PC-9 (cell line): ENCODE measurements around the gene BCL11A. TPM values are rescaled to one million over a fixed set of nuclear protein-coding genes. Genes with fewer than 3 reads are reported as not detected.

Source experiments
- BruUV-seq: library from RNA; stranded (reverse); fragments of 400-500 nt; replicated peaks from 2 replicates; lab custom pipeline; 2021; lab: Mats Ljungman, UMichigan
- CTCF ChIA-PET: fragments of 300-600 bp; sonication (Branson Sonifier 250); formaldehyde crosslinking; loops from one replicate; lab custom pipeline; 2022; ENCODE audit warnings: antibody characterized with exemption; lab: Charles Lee
- POLR2A ChIA-PET: fragments of 300-600 bp; sonication (Branson Sonifier 250); formaldehyde crosslinking; loops from one replicate; lab custom pipeline; 2022; ENCODE audit warnings: antibody characterized with exemption; ENCODE audit not compliant: unreplicated experiment; lab: Charles Lee
- DNase-seq, 2 experiments: peaks; one replicate each; pipeline versions ENCODE4 v3.0.0 to v3.0.0-alpha.2; 2015 to 2022; ENCODE audit warnings: mixed read lengths in 1 of 2
- H2AFZ ChIP-seq: fragments of 200-600 bp; sonication (generic); 2 replicates; pipeline ENCODE4 v1.8.1; 2017; ENCODE audit warnings: antibody characterized with exemption
- H3F3A ChIP-seq: fragments of 200-600 bp; sonication (generic); 2 replicates; pipeline ENCODE4 v1.8.1; 2017; ENCODE audit warnings: antibody characterized with exemption, mild to moderate bottlenecking, low read depth; ENCODE audit not compliant: insufficient read depth
- H3K27ac ChIP-seq: fragments of 200-600 bp; sonication (generic); 2 replicates; pipeline ENCODE4 v1.6.1; 2016; ENCODE audit warnings: mixed run types
- H3K27me3 ChIP-seq: fragments of 200-600 bp; sonication (generic); 2 replicates; pipeline ENCODE4 v1.6.1; 2016; ENCODE audit warnings: low read depth, mixed run types; ENCODE audit not compliant: insufficient read depth
- H3K36me3 ChIP-seq: fragments of 200-600 bp; sonication (generic); 2 replicates; pipeline ENCODE4 v1.6.1; 2016; ENCODE audit warnings: low read depth, mixed run types
- H3K4me1 ChIP-seq: fragments of 200-600 bp; sonication (generic); replicated peaks from 2 replicates; pipeline ENCODE4 v1.6.1; 2016; ENCODE audit warnings: mixed run types; ENCODE audit not compliant: insufficient read depth
- H3K4me2 ChIP-seq: fragments of 200-600 bp; sonication (generic); 2 replicates; pipeline ENCODE4 v1.6.1; 2017; ENCODE audit warnings: mixed run types
- H3K4me3 ChIP-seq: fragments of 200-600 bp; sonication (generic); 2 replicates; pipeline ENCODE4 v1.6.1; 2016; ENCODE audit warnings: mixed run types
- H3K79me2 ChIP-seq: fragments of 200-600 bp; sonication (generic); 2 replicates; pipeline ENCODE4 v1.6.1; 2017; ENCODE audit warnings: low read depth, mixed run types
- H3K9me2 ChIP-seq: fragments of 200-600 bp; sonication (generic); 2 replicates; pipeline ENCODE4 v1.8.1; 2017; ENCODE audit warnings: mild to moderate bottlenecking; ENCODE audit not compliant: insufficient read depth
- H3K9me3 ChIP-seq: fragments of 200-600 bp; sonication (generic); 2 replicates; pipeline ENCODE4 v1.8.1; 2016; ENCODE audit warnings: low read depth; ENCODE audit not compliant: insufficient read depth
- H4K20me1 ChIP-seq: fragments of 200-600 bp; sonication (generic); 2 replicates; pipeline ENCODE4 v1.8.1; 2017; ENCODE audit not compliant: insufficient read depth
- CTCF ChIP-seq: fragments of 200-600 bp; sonication (generic); conservative IDR thresholded peaks from 2 replicates; pipeline ENCODE4 v1.6.1; 2017; ENCODE audit warnings: mixed run types, antibody characterized with exemption, mild to moderate bottlenecking, moderate library complexity
- EZH2 ChIP-seq: fragments of 200-600 bp; sonication (generic); IDR thresholded peaks from 2 replicates; pipeline ENCODE4 v1.8.0; 2017; ENCODE audit warnings: antibody characterized with exemption, low read depth
- intact Hi-C: fragments of 100-400 bp; cut with micrococcal nuclease; formaldehyde crosslinking; loops from one replicate; pipeline ENCODE4 v1.10.0; 2022; ENCODE audit not compliant: unreplicated experiment
- total RNA-seq: library from RNA; stranded (reverse); gene quantifications from 2 replicates; pipeline ENCODE4 v1.2.3, GENCODE V29; 2021

Gene BCL11A
- total RNA-seq, 1 experiment from 2014 or later, result not detected

GRCh38 chr2:60490441-60490840 is 63.0 kb downstream of the BCL11A start:
- Histone ChIP-seq H3K79me2 (no peaks in the 10 kb centered on the region), H4K20me1 (no peaks in the 10 kb centered on the region), H3F3A (no peaks in the 10 kb centered on the region), H3K27ac (no peak overlapping the region), H3K9me3 (no peaks in the 10 kb centered on the region), H2AFZ (no peak overlapping the region), H3K36me3 (no peaks in the 10 kb centered on the region), H3K4me2 (no peak overlapping the region), H3K9me2 (no peaks in the 10 kb centered on the region), H3K27me3 (peaks cover 94% of the 10 kb centered on the region), H3K4me3 (no peak overlapping the region), H3K4me1 (no peaks in the 10 kb centered on the region)
- no peak for TF ChIP-seq EZH2
- no peak for TF ChIP-seq CTCF
- CTCF ChIA-PET, result no interaction called here
- no TSS peak for BruUV-seq
- intact Hi-C loops, result no loop called here
- DNase-seq, result no peak
- POLR2A ChIA-PET, result no interaction called here

GRCh38 chr2:60489289-60489688 is 64.2 kb downstream of the BCL11A start:
- TF ChIP-seq CTCF (no peak), EZH2 (no peak)
- H4K20me1 ChIP-seq, result no peaks in the 10 kb centered on the region
- H3K36me3 ChIP-seq, result no peaks in the 10 kb centered on the region
- intact Hi-C loops, result no loop called here
- no peak overlapping the region for H3K4me2 ChIP-seq
- H3K9me2 ChIP-seq, result no peaks in the 10 kb centered on the region
- H3K27me3 ChIP-seq, result peaks cover 92% of the 10 kb centered on the region
- ChIA-PET POLR2A (no interaction called here), CTCF (no interaction called here)
- no peak overlapping the region for H3K27ac ChIP-seq
- H3K4me3 ChIP-seq, result no peak overlapping the region
- H3K4me1 ChIP-seq, result no peaks in the 10 kb centered on the region
- H2AFZ ChIP-seq, result no peak overlapping the region
- no TSS peak for BruUV-seq
- no peaks in the 10 kb centered on the region for H3K9me3 ChIP-seq
- no peaks in the 10 kb centered on the region for H3F3A ChIP-seq
- no peaks in the 10 kb centered on the region for H3K79me2 ChIP-seq
- no peak for DNase-seq

- H3K27me3 ChIP-seq, result peaks cover 92% of the 10 kb centered on the region
- no peak overlapping the region for H2AFZ ChIP-seq
- H3K4me3 ChIP-seq, result no peak overlapping the region
- intact Hi-C loops, result no loop called here
- H3K9me3 ChIP-seq, result no peaks in the 10 kb centered on the region
- H3F3A ChIP-seq, result no peaks in the 10 kb centered on the region
- H3K4me2 ChIP-seq, result no peak overlapping the region
- no peak for DNase-seq
- H3K4me1 ChIP-seq, result no peaks in the 10 kb centered on the region
- no peaks in the 10 kb centered on the region for H3K79me2 ChIP-seq
- H4K20me1 ChIP-seq, result no peaks in the 10 kb centered on the region
- no TSS peak for BruUV-seq
- no peaks in the 10 kb centered on the region for H3K9me2 ChIP-seq
- no peaks in the 10 kb centered on the region for H3K36me3 ChIP-seq
- TF ChIP-seq CTCF (no peak), EZH2 (no peak)
- ChIA-PET POLR2A (no interaction called here), CTCF (no interaction called here)
- no peak overlapping the region for H3K27ac ChIP-seq
These were observed 65.2 kb downstream of the BCL11A start for GRCh38 chr2:60488291-60488690.
